Thyroid gland (tissue), 4 donors: ENCODE data around the gene CLASP1. TPM values are rescaled to one million over a fixed set of nuclear protein-coding genes. Genes with fewer than 3 reads are reported as not detected.

ENCODE experiments used
- DNase-seq, 2 donors: peaks; one replicate each; pipeline ENCODE4 v3.0.0-alpha.2; 2019
- H3K27ac ChIP-seq, 3 donors: fragments of 200-600 bp; sonication (generic); 1 replicate in 2 of 3; 2 replicates in 1 of 3; pipeline ENCODE4 v1.5.1; 2016 to 2019; ENCODE audit warnings: mild to moderate bottlenecking in 1 of 3, moderate library complexity in 1 of 3
- H3K27me3 ChIP-seq: fragments of 200-600 bp; sonication (generic); one replicate; pipeline ENCODE4 v1.5.1; 2019
- H3K36me3 ChIP-seq, 2 donors: fragments of 200-600 bp; sonication (generic); one replicate each; pipeline ENCODE4 v1.5.1; 2016 to 2019
- H3K4me1 ChIP-seq, 2 donors: fragments of 200-600 bp; sonication (generic); one replicate each; pipeline ENCODE4 v1.5.1; 2017 to 2019
- H3K4me3 ChIP-seq, 3 donors: fragments of 200-600 bp; sonication (generic); replicated peaks in 1 of 3; 1 replicate in 2 of 3; 2 replicates in 1 of 3; pipeline ENCODE4 v1.5.1; 2016; ENCODE audit warnings: mild to moderate bottlenecking in 1 of 3
- H3K9me3 ChIP-seq: fragments of 200-600 bp; sonication (generic); one replicate; pipeline ENCODE4 v1.5.1; 2017
- CTCF ChIP-seq, 6 experiments: fragments of 200-600 bp in 3 of 6; fragments of 450-650 bp in 3 of 6; sonication (generic) in 3 of 6; IDR thresholded peaks; one replicate each; pipeline ENCODE4 v1.5.1; 2016 to 2019; ENCODE audit warnings: antibody characterized with exemption in 6 of 6, mild to moderate bottlenecking in 2 of 6, inconsistent platforms in 1 of 6, moderate library complexity in 1 of 6
- POLR2A ChIP-seq, 2 donors: fragments of 450-650 bp; IDR thresholded peaks; one replicate each; pipeline ENCODE4 v1.6.1; 2017; ENCODE audit warnings: antibody characterized with exemption in 2 of 2, mild to moderate bottlenecking in 2 of 2, moderate library complexity in 1 of 2
- WGBS, 2 donors: methylation state at CpG; one replicate each; pipeline ENCODE4 v1.1.5; 2017; 5-methylcytosine and 5-hydroxymethylcytosine counted together
- intact Hi-C: fragments of 100-400 bp; cut with DNase I; formaldehyde crosslinking; loops from one replicate; pipeline ENCODE4 v1.15.1; 2023
- total RNA-seq, 4 donors: library from RNA; depleted of rRNA; stranded (reverse); fragments of >200 nt; gene quantifications; one replicate each; pipeline ENCODE4 v1.2.3, GENCODE V29; 2016

CLASP1 gene
- total RNA-seq, 4 donors from 2014 or later, result 69.3 to 110 (median 98.3) TPM

- 62 to 95% methylated on average over 2 of the region's 2 CpGs for WGBS, 2 donors
- Histone ChIP-seq H3K36me3 (peaks cover 35 to 38% of the 10 kb centered on the region in 2 donors), H3K4me3 (no peak overlapping the region), H3K9me3 (no peaks in the 10 kb centered on the region), H3K4me1 (peaks cover 4 to 25% of the 10 kb centered on the region in 2 donors), H3K27me3 (no peaks in the 10 kb centered on the region), H3K27ac (no peak overlapping the region)
- intact Hi-C loops, result no loop called here
- DNase-seq, result no peak
- TF ChIP-seq POLR2A (IDR thresholded peaks at IDR 0.05) (no peak), CTCF (IDR thresholded peaks at IDR 0.05) (no peak)
Observed at GRCh38 chr2:121343191-121343590, 306.1 kb downstream of the CLASP1 start.

- no peak for DNase-seq
- Histone ChIP-seq H3K27ac (no peak overlapping the region), H3K4me1 (peaks cover 4 to 27% of the 10 kb centered on the region in 2 donors), H3K4me3 (no peak overlapping the region), H3K36me3 (peaks cover 34 to 36% of the 10 kb centered on the region in 2 donors), H3K9me3 (no peaks in the 10 kb centered on the region), H3K27me3 (no peaks in the 10 kb centered on the region)
- WGBS, 2 donors, result 90 to 91% methylated on average over 5 of the region's 5 CpGs
- TF ChIP-seq POLR2A (IDR thresholded peaks at IDR 0.05), result no peak
- no peak for TF ChIP-seq CTCF (IDR thresholded peaks at IDR 0.05)
- intact Hi-C loops, result no loop called here
Observed at GRCh38 chr2:121342751-121343150, 306.5 kb downstream of the CLASP1 start.

- intact Hi-C loops, result no loop called here
- H3K4me1 ChIP-seq, result peaks cover 19 to 44% of the 10 kb centered on the region in 2 donors
- H3K27me3 ChIP-seq, result no peaks in the 10 kb centered on the region
- peaks cover 17 to 22% of the 10 kb centered on the region in 2 donors for H3K36me3 ChIP-seq
- peak; percentile 69 to 79 for DNase-seq
- 70 to 85% methylated on average over 4 of the region's 4 CpGs for WGBS, 2 donors
- H3K9me3 ChIP-seq, result no peaks in the 10 kb centered on the region
- H3K27ac ChIP-seq, result peak overlapping the region; percentile 82 to 94 (median 87)
- H3K4me3 ChIP-seq, result no peak overlapping the region
- TF ChIP-seq CTCF (IDR thresholded peaks at IDR 0.05) (no peak), POLR2A (IDR thresholded peaks at IDR 0.05) (no peak)
Observed at GRCh38 chr2:121340926-121341325, 308.3 kb downstream of the CLASP1 start.

- intact Hi-C loops, result no loop called here
- H3K36me3 ChIP-seq, result peaks cover 8 to 9% of the 10 kb centered on the region in 2 donors
- no peaks in the 10 kb centered on the region for H3K27me3 ChIP-seq
- TF ChIP-seq POLR2A (IDR thresholded peaks at IDR 0.05) (no peak), CTCF (IDR thresholded peaks at IDR 0.05) (no peak)
- H3K9me3 ChIP-seq, result no peaks in the 10 kb centered on the region
- H3K27ac ChIP-seq, result no peak overlapping the region
- WGBS, 2 donors, result 88 to 92% methylated on average over 9 to 14 of the region's 20 CpGs
- H3K4me3 ChIP-seq, result no peak overlapping the region
- DNase-seq, result no peak
- H3K4me1 ChIP-seq, result peaks cover 24 to 41% of the 10 kb centered on the region in 2 donors
Observed at GRCh38 chr2:121338281-121338680, 311.0 kb downstream of the CLASP1 start.

GRCh38 chr2:121336528-121337294 lies 312.6 kb downstream of the CLASP1 start:
- Histone ChIP-seq H3K9me3 (no peaks in the 10 kb centered on the region), H3K4me1 (peaks cover 24 to 41% of the 10 kb centered on the region in 2 donors), H3K4me3 (no peak overlapping the region), H3K27me3 (no peaks in the 10 kb centered on the region), H3K27ac (peak overlapping the region; percentile 42 to 72 (median 67)), H3K36me3 (peaks cover 8 to 9% of the 10 kb centered on the region in 2 donors)
- no peak for TF ChIP-seq CTCF (IDR thresholded peaks at IDR 0.05)
- peak in 1 of 2 donors; percentile 23 for TF ChIP-seq POLR2A (IDR thresholded peaks at IDR 0.05)
- peak; percentile 60 to 63 for DNase-seq
- intact Hi-C loops, result no loop called here
- WGBS, 2 donors, result 41 to 45% methylated on average over 18 of the region's 18 CpGs
